H1 (cell line): ENCODE measurements around the gene DENND2D. TPM values are rescaled to one million over a fixed set of nuclear protein-coding genes. Genes with fewer than 3 reads are reported as not detected.

Experiments used
- CTCF ChIA-PET: fragments of 300-600 bp; sonication (Branson Sonifier 250); formaldehyde crosslinking; loops from one replicate; lab custom pipeline; 2021; ENCODE audit not compliant: partially characterized antibody; lab: Charles Lee
- POLR2A ChIA-PET: fragments of 300-600 bp; sonication (Branson Sonifier 250); formaldehyde crosslinking; loops from one replicate; lab custom pipeline; 2021; ENCODE audit warnings: inconsistent platforms; ENCODE audit not compliant: partially characterized antibody; lab: Charles Lee
- DNase-seq, 2 experiments: peaks; one replicate each; pipeline versions ENCODE4 v3.0.0 to v3.0.0-alpha.2; 2010 to 2022; ENCODE audit warnings: low spot score in 2 of 2, low read depth in 1 of 2, mixed read lengths in 1 of 2
- FAIRE-seq: peaks from 2 replicates; lab custom pipeline; 2011; peaks lifted over from hg19 to GRCh38; lab: Jason Lieb, UNC
- H2AFZ ChIP-seq: 2 replicates; pipeline ENCODE4 v1.8.1; 2012; ENCODE audit warnings: low read length, inconsistent platforms
- H2AK5ac ChIP-seq: 2 replicates; pipeline ENCODE4 v1.6.1; 2013; ENCODE audit warnings: low read depth, low read length
- H2BK120ac ChIP-seq: replicated peaks from 2 replicates; pipeline ENCODE3; 2013; ENCODE audit warnings: low read depth, low read length, inconsistent platforms
- H2BK12ac ChIP-seq: 2 replicates; pipeline ENCODE4 v1.6.1; 2013; ENCODE audit warnings: low read depth, low read length
- H2BK15ac ChIP-seq: 2 replicates; pipeline ENCODE4 v1.6.1; 2013; ENCODE audit warnings: low read length
- H2BK20ac ChIP-seq: 2 replicates; pipeline ENCODE4 v1.6.1; 2013; ENCODE audit warnings: low read length
- H2BK5ac ChIP-seq: 2 replicates; pipeline ENCODE4 v1.6.1; 2013; ENCODE audit warnings: low read depth, low read length
- H3K14ac ChIP-seq: 2 replicates; pipeline ENCODE4 v1.6.1; 2013; ENCODE audit warnings: inconsistent platforms; ENCODE audit not compliant: insufficient read length
- H3K18ac ChIP-seq: 2 replicates; pipeline ENCODE4 v1.6.1; 2013; ENCODE audit warnings: low read length; ENCODE audit errors: extremely low read depth
- H3K23ac ChIP-seq: 2 replicates; pipeline ENCODE4 v1.6.1; 2013; ENCODE audit warnings: inconsistent platforms; ENCODE audit not compliant: insufficient read length
- H3K23me2 ChIP-seq: 2 replicates; pipeline ENCODE4 v1.6.1; 2013; ENCODE audit warnings: low read depth, low read length
- H3K27ac ChIP-seq: 2 replicates; pipeline ENCODE4 v1.6.1; 2011; ENCODE audit warnings: low read depth, low read length, inconsistent platforms
- H3K27me3 ChIP-seq, 4 experiments: replicated peaks in 1 of 4; 1 replicate in 1 of 4; 2 replicates in 3 of 4; pipeline versions ENCODE4 v1.6.1 to v1.8.1; 2011 to 2013; ENCODE audit warnings: low read length in 3 of 4, mild to moderate bottlenecking in 3 of 4, inconsistent platforms in 2 of 4, mixed read lengths in 2 of 4, moderate library complexity in 1 of 4; ENCODE audit not compliant: control insufficient read depth in 3 of 4, insufficient read depth in 3 of 4; ENCODE audit errors: extremely low read depth in 1 of 4
- H3K36me3 ChIP-seq, 4 experiments: 2 replicates each; pipeline versions ENCODE4 v1.6.1 to v1.8.1; 2011 to 2013; ENCODE audit warnings: mild to moderate bottlenecking in 4 of 4, low read length in 3 of 4, moderate library complexity in 2 of 4, control low read depth in 1 of 4, inconsistent platforms in 1 of 4; ENCODE audit not compliant: insufficient read depth in 4 of 4, control insufficient read depth in 2 of 4
- H3K4ac ChIP-seq: replicated peaks from 2 replicates; pipeline ENCODE3; 2013; ENCODE audit warnings: low read length, low read depth, mixed read lengths, inconsistent platforms; ENCODE audit not compliant: insufficient read length
- H3K4me1 ChIP-seq, 4 experiments: replicated peaks in 1 of 4; 1 replicate in 1 of 4; 2 replicates in 3 of 4; pipeline versions ENCODE4 v1.6.1 to v1.8.1; 2011 to 2013; ENCODE audit warnings: low read length in 3 of 4, inconsistent platforms in 2 of 4, mixed read lengths in 1 of 4; ENCODE audit not compliant: insufficient read depth in 4 of 4, control insufficient read depth in 3 of 4
- H3K4me2 ChIP-seq, 2 experiments: 2 replicates each; pipeline versions ENCODE4 v1.6.1 to v1.8.1; 2011 to 2013; ENCODE audit warnings: low read depth in 2 of 2, low read length in 2 of 2, control low read depth in 1 of 2, inconsistent platforms in 1 of 2, mild to moderate bottlenecking in 1 of 2; ENCODE audit not compliant: insufficient read depth in 1 of 2
- H3K4me3 ChIP-seq, 4 experiments: fragments of 200-600, 300-600 bp in 1 of 4; sonication (generic), shearing (Covaris generic), sonication (Bioruptor Twin) in 1 of 4; 2 replicates each; pipeline versions ENCODE4 v1.5.1 to v1.8.1; 2011 to 2016; ENCODE audit warnings: low read length in 4 of 4, low read depth in 3 of 4, control low read depth in 2 of 4, inconsistent platforms in 2 of 4, mild to moderate bottlenecking in 2 of 4, mixed read lengths in 1 of 4, moderate library complexity in 1 of 4; ENCODE audit not compliant: insufficient read depth in 2 of 4; ENCODE audit errors: extremely low read depth in 1 of 4
- H3K56ac ChIP-seq: replicated peaks from 2 replicates; pipeline ENCODE3; 2013; ENCODE audit warnings: low read depth, mild to moderate bottlenecking, mixed read lengths, low read length, inconsistent platforms; ENCODE audit not compliant: insufficient read length
- H3K79me1 ChIP-seq: 2 replicates; pipeline ENCODE4 v1.6.1; 2013; ENCODE audit warnings: low read depth, low read length, control low read depth
- H3K79me2 ChIP-seq, 2 experiments: 2 replicates each; pipeline versions ENCODE4 v1.6.1 to v1.8.1; 2012 to 2013; ENCODE audit warnings: low read length in 2 of 2, mild to moderate bottlenecking in 2 of 2, inconsistent platforms in 1 of 2; ENCODE audit not compliant: insufficient read depth in 2 of 2, control insufficient read depth in 1 of 2
- H3K9ac ChIP-seq, 4 experiments: replicated peaks in 1 of 4; 1 replicate in 1 of 4; 2 replicates in 3 of 4; pipeline versions ENCODE4 v1.6.1 to v1.8.1; 2011 to 2013; ENCODE audit warnings: low read depth in 3 of 4, low read length in 3 of 4, control low read depth in 2 of 4, mild to moderate bottlenecking in 2 of 4, moderate library complexity in 2 of 4, inconsistent platforms in 1 of 4; ENCODE audit errors: extremely low read depth in 1 of 4
- H3K9me3 ChIP-seq, 2 experiments: 2 replicates each; pipeline versions ENCODE4 v1.6.1 to v1.8.1; 2012 to 2013; ENCODE audit warnings: mild to moderate bottlenecking in 2 of 2, moderate library complexity in 2 of 2, control low read depth in 1 of 2, inconsistent platforms in 1 of 2, low read depth in 1 of 2, low read length in 1 of 2, mixed read lengths in 1 of 2; ENCODE audit not compliant: insufficient read depth in 2 of 2
- H4K20me1 ChIP-seq, 2 experiments: replicated peaks in 1 of 2; 2 replicates each; pipeline versions ENCODE3 to v1.8.1; 2011 to 2013; ENCODE audit warnings: inconsistent platforms in 2 of 2, low read length in 2 of 2, mild to moderate bottlenecking in 1 of 2; ENCODE audit not compliant: insufficient read depth in 2 of 2, control insufficient read depth in 1 of 2
- H4K5ac ChIP-seq: 2 replicates; pipeline ENCODE4 v1.6.1; 2013; ENCODE audit warnings: low read length, low read depth, mixed read lengths, inconsistent platforms; ENCODE audit not compliant: insufficient read length
- H4K8ac ChIP-seq: 2 replicates; pipeline ENCODE4 v1.8.0; 2013; ENCODE audit warnings: mild to moderate bottlenecking, moderate library complexity, low read length, inconsistent platforms; ENCODE audit not compliant: insufficient read depth; ENCODE audit errors: extremely low read depth
- H4K91ac ChIP-seq: replicated peaks from 2 replicates; pipeline ENCODE3; 2013; ENCODE audit warnings: low read length, mixed read lengths, inconsistent platforms; ENCODE audit not compliant: insufficient read length
- HDAC2 ChIP-seq, 2 experiments: fragments of 300-600 bp in 1 of 2; sonication (generic) in 1 of 2; IDR thresholded peaks; 2 replicates each; pipeline ENCODE4 v1.6.1; 2011 to 2012; ENCODE audit warnings: low read depth in 2 of 2, low read length in 2 of 2, mild to moderate bottlenecking in 2 of 2, moderate library complexity in 2 of 2, borderline replicate concordance in 1 of 2, inconsistent platforms in 1 of 2
- MAFK ChIP-seq: IDR thresholded peaks from 2 replicates; pipeline ENCODE4 v1.6.1; 2012; ENCODE audit warnings: low read depth, mild to moderate bottlenecking, improper control_type of control experiment, low read length
- SIX5 ChIP-seq: IDR thresholded peaks from 2 replicates; pipeline ENCODE4 v1.6.1; 2011; ENCODE audit warnings: mild to moderate bottlenecking, low read depth, low read length
- WGBS, 2 experiments: shearing (Covaris generic) in 1 of 2; methylation state at CpG; one replicate each; pipeline versions ENCODE4 v1.1.6 to v1.1.7; 2013 to 2015; ENCODE audit warnings: low lambda C conversion rate in 2 of 2, mixed read lengths in 2 of 2, inconsistent platforms in 1 of 2, low coverage in 1 of 2, missing lambda C conversion rate in 1 of 2; ENCODE audit not compliant: insufficient replicate concordance in 2 of 2, insufficient coverage in 1 of 2, insufficient read length in 1 of 2; ENCODE audit errors: extremely low coverage in 1 of 2, missing lambda C conversion rate in 1 of 2; 5-methylcytosine and 5-hydroxymethylcytosine counted together
- polyA plus RNA-seq, 7 experiments: library from polyadenylated mRNA; depleted of rRNA in 3 of 7; stranded (reverse) in 5 of 7; unstranded in 2 of 7; fragments of >200 nt in 5 of 7; fragments of 200-250 nt in 2 of 7; gene quantifications; 1 replicate in 5 of 7; 2 replicates in 1 of 7; 4 replicates in 1 of 7; pipeline versions ENCODE4 v1.2.1 to v1.2.3, GENCODE V29; 2011 to 2013; ENCODE audit warnings: missing spikeins in 2 of 7, mixed read lengths in 2 of 7
- total RNA-seq: library from RNA; stranded (reverse); fragmentation: NEBNext Ultra II Directional; extraction: Animal tissue kit (Norgen Biotek cat#: 25700); gene quantifications from 2 replicates; pipeline ENCODE4 v1.2.1, GENCODE V29; 2021

DENND2D gene
- total and polyA plus RNA-seq, 2 of the 8 experiments (the other 6 are each of a cell fraction or from before 2014, with no cell fraction given): 0.58 to 1.6 TPM

DNA sequence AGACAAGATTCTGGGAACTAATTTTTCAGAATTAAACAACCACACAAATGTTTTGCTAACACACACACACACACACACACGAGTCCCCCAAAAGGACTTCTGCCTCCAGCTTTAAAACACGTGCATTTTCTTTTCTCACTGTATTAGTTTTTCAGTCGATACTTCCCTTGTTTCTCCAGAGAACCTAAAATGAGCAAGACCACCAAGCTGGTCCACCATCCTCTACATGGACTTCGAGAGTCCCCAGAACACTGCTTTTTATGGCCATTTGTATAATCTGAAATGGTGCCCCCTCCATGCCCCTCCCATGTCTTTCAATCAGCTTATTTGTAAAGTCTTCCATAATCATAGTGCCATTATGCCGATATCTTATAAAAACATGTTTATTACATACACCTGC lies 16.3 kb upstream of the DENND2D start:
- Histone ChIP-seq H4K5ac (no peak overlapping the region), H3K56ac (no peak overlapping the region), H2BK20ac (peak overlapping the region; percentile 40; the same call in 1 of the 2 replicates), H3K4ac (no peak overlapping the region), H3K9ac (no peak overlapping the region), H3K79me1 (no peaks in the 10 kb centered on the region), H2BK5ac (no peak overlapping the region), H4K8ac (no peak overlapping the region), H3K14ac (no peak overlapping the region), H2BK120ac (no peak overlapping the region), H3K27ac (no peak overlapping the region), H3K23ac (no peak overlapping the region), H3K23me2 (no peaks in the 10 kb centered on the region), H2AFZ (no peak overlapping the region), H3K9me3 (no peaks in the 10 kb centered on the region; a peak in 1 of 4 replicates), H3K18ac (no peak overlapping the region), H2BK12ac (no peak overlapping the region), H3K79me2 (no peaks in the 10 kb centered on the region), H3K4me3 (no peak overlapping the region)
- CTCF ChIA-PET: interaction anchor here (0.7 to 5.4 kb wide), 5 partner anchors 19 to 352 kb away, joined by 3 to 31 read pairs (median 3); no protein-coding TSS in a partner anchor
- FAIRE-seq: no peak
- WGBS, 2 experiments: 72% methylated on average over 5 of the region's 5 CpGs; no CpG with 5 or more reads in 1 of the 2 experiments
- no peak for TF ChIP-seq MAFK
- TF ChIP-seq SIX5: no peak
- TF ChIP-seq HDAC2 (IDR thresholded peaks at IDR 0.05; ENCODE audit: borderline replicate concordance in 1 of 2, low read depth in 2 of 2, low read length in 2 of 2): no peak
- TF ChIP-seq, all 59 proteins: peak for 0
- Histone ChIP-seq H2BK15ac (no peak overlapping the region), H3K36me3 (no peaks in the 10 kb centered on the region), H4K91ac (no peak overlapping the region), H3K4me2 (no peak overlapping the region), H2AK5ac (no peak overlapping the region), H3K4me1 (peaks cover 0 to 7% (median 7%) of the 10 kb centered on the region in 4 experiments; a peak in 3 of 7 replicates), H4K20me1 (no peaks in the 10 kb centered on the region), H3K27me3 (no peaks in the 10 kb centered on the region)
- no peak for DNase-seq
- POLR2A ChIA-PET: no interaction called here
